ENCODE results near the gene C1orf146. TPM values are rescaled to one million over a fixed set of nuclear protein-coding genes. Genes with fewer than 3 reads are reported as not detected.

The C1orf146 gene
- total RNA-seq, 1 donor from 2014 or later: not detected

GRCh38 chr1:92203105-92203504 is 14.6 kb upstream of the C1orf146 start:
- Mint-ChIP-seq H3K27ac (ENCODE audit: unreplicated experiment) (no peak overlapping the region), H3K4me1 (ENCODE audit: low read depth, unreplicated experiment) (no peaks in the 10 kb centered on the region), H3K36me3 (ENCODE audit: unreplicated experiment) (no peaks in the 10 kb centered on the region), H3K4me3 (ENCODE audit: unreplicated experiment) (no peak overlapping the region), H3K9me3 (ENCODE audit: unreplicated experiment) (no peaks in the 10 kb centered on the region), H3K27me3 (ENCODE audit: unreplicated experiment) (peaks cover 4% of the 10 kb centered on the region)
- DNase-seq: no peak
- TF ChIP-seq CTCF (IDR thresholded peaks at IDR 0.05; ENCODE audit: partially characterized antibody, unreplicated experiment): no peak

- Mint-ChIP-seq H3K4me3 (ENCODE audit: unreplicated experiment) (no peak overlapping the region), H3K27ac (ENCODE audit: unreplicated experiment) (no peak overlapping the region), H3K36me3 (ENCODE audit: unreplicated experiment) (no peaks in the 10 kb centered on the region), H3K27me3 (ENCODE audit: unreplicated experiment) (peaks cover 2% of the 10 kb centered on the region), H3K9me3 (ENCODE audit: unreplicated experiment) (peaks cover 4% of the 10 kb centered on the region), H3K4me1 (ENCODE audit: low read depth, unreplicated experiment) (no peaks in the 10 kb centered on the region)
- DNase-seq: no peak
- TF ChIP-seq CTCF (IDR thresholded peaks at IDR 0.05; ENCODE audit: partially characterized antibody, unreplicated experiment): no peak
Measured at GRCh38 chr1:92210701-92211100, 7.0 kb upstream of the C1orf146 start.

GRCh38 chr1:92211166-92211565 is 6.5 kb upstream of the C1orf146 start:
- no peaks in the 10 kb centered on the region for H3K4me1 Mint-ChIP-seq (ENCODE audit: low read depth, unreplicated experiment)
- no peak overlapping the region for H3K4me3 Mint-ChIP-seq (ENCODE audit: unreplicated experiment)
- peaks cover 5% of the 10 kb centered on the region for H3K9me3 Mint-ChIP-seq (ENCODE audit: unreplicated experiment)
- peaks cover 2% of the 10 kb centered on the region for H3K27me3 Mint-ChIP-seq (ENCODE audit: unreplicated experiment)
- H3K27ac Mint-ChIP-seq (ENCODE audit: unreplicated experiment): no peak overlapping the region
- H3K36me3 Mint-ChIP-seq (ENCODE audit: unreplicated experiment): no peaks in the 10 kb centered on the region
- no peak for TF ChIP-seq CTCF (IDR thresholded peaks at IDR 0.05; ENCODE audit: partially characterized antibody, unreplicated experiment)
- DNase-seq: no peak

- no peaks in the 10 kb centered on the region for H3K4me1 Mint-ChIP-seq (ENCODE audit: low read depth, unreplicated experiment)
- no peaks in the 10 kb centered on the region for H3K27me3 Mint-ChIP-seq (ENCODE audit: unreplicated experiment)
- no peak for TF ChIP-seq CTCF (IDR thresholded peaks at IDR 0.05; ENCODE audit: partially characterized antibody, unreplicated experiment)
- peaks cover 5% of the 10 kb centered on the region for H3K9me3 Mint-ChIP-seq (ENCODE audit: unreplicated experiment)
- no peaks in the 10 kb centered on the region for H3K36me3 Mint-ChIP-seq (ENCODE audit: unreplicated experiment)
- H3K4me3 Mint-ChIP-seq (ENCODE audit: unreplicated experiment): no peak overlapping the region
- no peak for DNase-seq
- H3K27ac Mint-ChIP-seq (ENCODE audit: unreplicated experiment): no peak overlapping the region
Measured at GRCh38 chr1:92218559-92218958, 844 bp downstream of the C1orf146 start.

GRCh38 chr1:92219028-92219427 is 1.3 kb downstream of the C1orf146 start:
- Mint-ChIP-seq H3K4me3 (ENCODE audit: unreplicated experiment) (no peak overlapping the region), H3K9me3 (ENCODE audit: unreplicated experiment) (peaks cover 5% of the 10 kb centered on the region), H3K27ac (ENCODE audit: unreplicated experiment) (no peak overlapping the region), H3K4me1 (ENCODE audit: low read depth, unreplicated experiment) (no peaks in the 10 kb centered on the region), H3K36me3 (ENCODE audit: unreplicated experiment) (no peaks in the 10 kb centered on the region), H3K27me3 (ENCODE audit: unreplicated experiment) (no peaks in the 10 kb centered on the region)
- TF ChIP-seq CTCF (IDR thresholded peaks at IDR 0.05; ENCODE audit: partially characterized antibody, unreplicated experiment): no peak
- DNase-seq: no peak

Data from glutamatergic neuron (in vitro differentiated cells).